GM18867 (cell line): ENCODE results near the gene FCN1.

ENCODE experiments used
- ATAC-seq: cut with Tn5 transposase; IDR thresholded peaks from one replicate; pipeline ENCODE4 v1.9.1; 2021; ENCODE audit warnings: mild to moderate bottlenecking, moderate library complexity; ENCODE audit not compliant: unreplicated experiment

The FCN1 gene

DNA sequence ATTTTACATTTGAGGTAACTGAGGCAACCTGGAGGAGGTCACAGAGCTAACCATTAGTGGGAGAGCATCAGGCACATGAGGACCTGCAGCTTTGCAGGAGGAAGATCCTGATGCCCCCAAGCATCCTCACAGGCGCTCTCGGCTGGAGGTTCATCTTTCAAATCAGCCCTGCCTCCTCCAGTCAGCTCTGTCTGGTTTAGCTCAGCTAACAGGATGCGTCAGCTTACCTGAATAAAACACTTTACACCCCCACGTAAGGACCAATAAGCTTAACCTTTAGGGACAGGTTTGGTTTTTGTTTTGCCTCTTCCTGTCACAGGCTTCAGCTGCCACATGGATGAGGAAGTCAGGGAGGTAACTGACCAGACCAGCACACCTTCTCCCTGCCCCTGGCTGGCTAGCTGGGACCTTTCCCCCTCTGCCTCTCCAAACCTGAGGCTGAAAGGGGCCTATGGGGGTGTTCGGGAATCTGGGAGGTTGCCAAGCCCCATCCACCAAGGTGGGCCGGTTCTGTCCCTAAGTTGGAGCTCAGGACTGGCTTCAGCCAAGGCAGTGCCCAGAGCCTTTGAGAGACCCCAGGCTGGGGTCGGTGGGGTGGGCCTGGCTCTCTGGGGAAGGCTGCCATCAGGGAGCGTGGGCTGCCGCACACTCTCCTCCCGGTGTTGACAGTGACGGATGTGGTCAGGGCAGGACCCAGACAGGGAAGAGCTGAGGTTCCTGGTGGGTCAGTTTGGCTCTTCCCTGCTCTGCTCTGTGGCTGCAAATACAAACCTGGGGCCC is 20.0 kb upstream of the FCN1 start:
- no peak for ATAC-seq

DNA sequence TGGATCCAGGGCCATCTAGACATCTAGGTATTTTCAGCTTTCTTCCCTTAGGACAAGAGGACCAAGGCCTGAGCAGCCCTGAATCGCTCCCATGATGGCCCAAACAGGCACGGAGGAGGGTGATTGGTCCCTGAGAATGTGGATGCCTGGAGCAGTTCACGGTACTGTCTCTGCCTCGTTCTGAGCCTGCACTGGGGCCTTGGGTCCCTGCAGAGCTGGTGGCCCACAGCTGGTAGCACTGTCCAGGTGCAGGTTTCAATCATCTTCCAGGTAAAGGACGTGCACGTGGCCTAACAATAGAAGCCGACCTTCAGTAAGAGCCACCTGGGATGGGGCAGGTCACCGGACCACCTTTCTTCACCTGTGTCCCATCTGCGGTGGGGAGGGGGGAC is 19.4 kb upstream of the FCN1 start:
- no peak for ATAC-seq

DNA sequence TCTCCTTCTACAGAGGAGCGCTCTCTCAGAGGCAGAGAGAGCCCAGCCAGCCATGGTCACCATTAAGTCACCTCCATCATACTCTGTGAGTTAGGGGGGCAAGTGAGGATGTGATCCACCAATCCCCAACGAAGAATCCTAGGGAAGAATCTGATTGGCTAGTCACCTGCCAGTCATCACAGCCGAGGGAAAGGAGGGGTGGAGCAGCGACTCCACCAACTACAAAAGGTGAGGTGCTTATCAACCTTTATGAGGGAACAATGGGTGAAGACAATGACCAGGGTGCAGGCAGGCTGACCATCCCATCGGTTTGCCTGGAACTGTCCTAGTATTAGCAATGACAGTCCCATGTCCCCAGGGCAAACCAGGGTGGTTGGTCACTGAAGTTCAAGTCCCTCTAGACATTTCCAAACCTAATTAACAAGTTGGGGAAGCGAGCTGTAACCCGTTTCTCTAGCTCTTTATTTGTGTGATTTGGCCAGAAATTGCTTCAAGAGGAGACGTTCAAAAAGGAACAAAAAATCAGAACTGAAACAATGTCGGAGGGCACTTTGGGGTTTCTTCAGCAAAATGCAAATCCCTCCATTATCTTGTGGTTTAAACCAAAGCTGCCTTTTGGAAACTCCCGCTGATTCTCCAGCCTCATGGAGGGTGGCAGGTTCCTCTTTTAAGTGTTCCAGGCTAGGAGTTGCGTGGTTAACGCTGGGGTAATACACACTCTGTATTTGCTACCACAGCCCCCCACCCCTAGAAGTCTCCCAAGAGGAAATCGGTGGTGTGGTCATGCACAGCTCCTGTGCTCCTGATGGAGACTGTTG is 18.8 kb upstream of the FCN1 start:
- no peak for ATAC-seq

DNA sequence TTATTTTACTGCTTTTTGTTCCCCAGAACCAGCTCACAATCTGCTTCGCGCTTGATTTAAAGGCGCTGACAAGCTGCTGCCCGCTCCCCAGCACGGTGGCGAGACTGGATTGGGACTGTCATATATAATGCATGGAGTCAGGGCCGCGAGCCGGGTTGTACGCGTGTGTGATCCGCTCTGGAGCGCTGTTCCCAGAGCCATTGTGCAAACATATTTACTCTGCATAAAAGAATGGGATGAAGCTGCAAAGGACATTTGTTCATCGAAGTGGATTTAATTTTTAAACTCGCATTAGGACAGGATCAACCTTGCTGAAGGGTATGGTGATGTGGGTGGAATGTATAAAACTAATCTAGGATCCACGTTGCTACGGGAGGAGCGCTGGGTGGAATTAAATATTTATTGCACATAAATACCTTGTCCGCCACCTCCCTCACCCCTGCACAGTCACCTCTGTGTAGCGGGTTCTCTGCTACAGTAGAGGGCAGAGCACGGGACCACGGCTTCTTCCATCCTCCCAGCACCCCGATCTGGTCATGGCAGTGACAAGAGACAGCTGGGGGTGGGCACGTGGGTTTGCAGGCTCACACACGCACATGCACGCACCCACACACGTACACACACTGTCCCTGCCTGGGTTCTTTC is 18.1 kb upstream of the FCN1 start:
- ATAC-seq: no peak

DNA sequence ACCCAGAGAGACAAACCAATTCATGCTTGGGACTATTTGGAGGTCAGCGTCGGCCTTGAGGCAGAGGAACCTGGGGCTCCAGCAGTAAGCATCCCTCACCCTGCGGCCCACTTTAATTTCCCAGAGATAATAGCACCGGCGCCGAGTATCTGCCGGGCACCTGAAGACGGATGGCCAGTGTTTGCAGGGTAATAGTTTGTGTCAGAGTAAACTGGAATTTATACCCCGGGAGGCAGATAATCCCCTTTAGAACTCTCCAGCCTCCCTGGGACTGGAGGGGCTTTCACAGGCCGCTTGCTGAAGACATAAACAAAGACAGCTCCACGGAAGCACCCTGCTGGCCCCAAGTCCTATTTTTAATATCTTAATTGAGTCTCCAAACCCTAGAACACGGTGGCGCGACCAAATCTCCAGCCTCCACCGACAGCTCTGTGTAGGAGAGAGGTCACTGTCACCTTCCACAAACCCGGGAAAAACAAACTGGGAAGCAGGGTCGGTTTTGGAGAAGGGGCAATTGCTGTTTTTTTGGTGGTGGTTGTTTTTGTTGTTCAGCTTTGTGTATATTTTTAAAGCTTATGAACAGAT is 17.4 kb upstream of the FCN1 start:
- no peak for ATAC-seq

DNA sequence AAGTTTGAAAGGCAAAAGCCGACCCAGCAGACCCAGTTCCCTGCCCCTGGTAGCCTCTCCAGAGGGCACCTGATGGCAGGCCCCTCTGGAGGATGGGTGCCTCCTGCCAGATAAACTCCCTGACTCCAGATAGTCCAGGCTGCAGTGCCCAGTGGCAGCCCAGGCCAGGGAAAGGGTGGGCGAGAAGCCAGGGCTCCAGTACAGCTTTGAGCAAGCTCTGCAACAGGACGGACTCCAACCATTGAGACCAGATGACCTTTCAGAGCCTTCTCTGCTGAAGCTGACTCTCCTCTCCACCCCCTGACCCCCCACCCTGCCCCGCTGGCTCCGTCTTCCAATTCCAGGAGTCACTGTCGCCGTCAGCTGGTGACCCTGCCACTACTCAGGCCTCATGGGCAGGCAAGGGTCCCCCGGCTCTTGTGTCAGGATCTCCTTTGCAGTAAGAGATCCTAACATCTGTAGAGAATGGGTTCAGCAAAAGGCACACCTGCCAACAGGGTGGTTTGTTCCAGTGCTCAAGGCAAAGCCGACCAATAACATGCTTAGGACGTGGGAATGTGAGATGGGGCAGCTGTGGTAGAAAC is 15.5 kb upstream of the FCN1 start:
- ATAC-seq: no peak

DNA sequence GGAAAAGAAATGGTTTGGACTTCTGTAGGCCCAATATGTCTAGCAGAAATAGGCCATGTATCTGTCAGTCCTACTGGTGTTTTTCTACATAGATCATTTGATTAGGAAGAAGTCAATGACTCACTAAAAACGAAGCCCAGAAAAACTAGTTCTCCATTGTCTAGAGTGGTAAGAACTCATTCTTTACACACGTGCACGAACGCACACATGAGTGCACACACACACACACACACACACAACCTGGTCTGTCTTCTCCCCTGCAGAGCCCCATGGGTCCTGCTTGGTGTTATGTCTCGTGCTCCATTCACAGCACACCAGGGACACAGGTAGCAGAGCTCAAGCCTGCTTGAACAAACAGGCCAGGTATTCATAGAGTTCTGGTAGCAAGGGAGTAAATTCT is 14.9 kb upstream of the FCN1 start:
- no peak for ATAC-seq

DNA sequence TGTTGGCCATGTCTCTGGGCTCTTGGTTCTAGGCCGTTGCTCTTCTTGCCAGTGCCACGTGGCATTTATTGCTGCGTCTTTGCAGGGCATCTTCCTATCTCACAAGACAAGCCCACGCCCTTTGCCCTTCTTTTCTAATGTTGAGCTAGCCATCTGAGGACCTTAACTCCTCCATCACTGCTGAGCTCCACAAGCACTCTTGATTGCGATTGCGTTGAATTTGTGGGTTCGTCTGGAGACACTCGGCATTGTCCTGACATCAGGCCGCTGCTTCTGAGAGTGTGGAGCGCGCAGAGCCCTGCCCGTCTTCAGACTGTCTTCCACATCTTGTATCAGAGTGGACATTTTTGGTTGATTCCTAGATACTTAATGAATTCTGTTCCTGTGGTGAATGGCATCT is 14.5 kb upstream of the FCN1 start:
- no peak for ATAC-seq

DNA sequence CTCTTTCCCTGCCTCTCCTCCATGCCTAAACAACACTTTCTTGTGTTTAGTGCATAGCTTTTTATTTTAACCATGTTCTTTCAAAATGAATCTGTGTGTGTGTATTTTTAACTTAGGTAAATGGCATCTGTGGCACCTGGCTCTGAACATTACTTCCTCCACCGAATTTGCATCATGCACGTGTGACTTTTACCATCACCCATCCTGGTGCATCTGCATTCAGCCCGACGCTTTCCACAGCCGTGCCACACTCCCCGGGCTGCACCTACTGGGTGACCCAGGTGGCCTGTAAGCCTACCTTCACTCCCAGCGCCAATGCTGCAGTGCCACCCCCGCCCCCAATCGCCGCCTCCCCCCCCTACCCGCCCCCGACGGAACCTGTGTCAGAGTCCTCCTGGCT is 12.7 kb upstream of the FCN1 start:
- peak; percentile 74 for ATAC-seq

DNA sequence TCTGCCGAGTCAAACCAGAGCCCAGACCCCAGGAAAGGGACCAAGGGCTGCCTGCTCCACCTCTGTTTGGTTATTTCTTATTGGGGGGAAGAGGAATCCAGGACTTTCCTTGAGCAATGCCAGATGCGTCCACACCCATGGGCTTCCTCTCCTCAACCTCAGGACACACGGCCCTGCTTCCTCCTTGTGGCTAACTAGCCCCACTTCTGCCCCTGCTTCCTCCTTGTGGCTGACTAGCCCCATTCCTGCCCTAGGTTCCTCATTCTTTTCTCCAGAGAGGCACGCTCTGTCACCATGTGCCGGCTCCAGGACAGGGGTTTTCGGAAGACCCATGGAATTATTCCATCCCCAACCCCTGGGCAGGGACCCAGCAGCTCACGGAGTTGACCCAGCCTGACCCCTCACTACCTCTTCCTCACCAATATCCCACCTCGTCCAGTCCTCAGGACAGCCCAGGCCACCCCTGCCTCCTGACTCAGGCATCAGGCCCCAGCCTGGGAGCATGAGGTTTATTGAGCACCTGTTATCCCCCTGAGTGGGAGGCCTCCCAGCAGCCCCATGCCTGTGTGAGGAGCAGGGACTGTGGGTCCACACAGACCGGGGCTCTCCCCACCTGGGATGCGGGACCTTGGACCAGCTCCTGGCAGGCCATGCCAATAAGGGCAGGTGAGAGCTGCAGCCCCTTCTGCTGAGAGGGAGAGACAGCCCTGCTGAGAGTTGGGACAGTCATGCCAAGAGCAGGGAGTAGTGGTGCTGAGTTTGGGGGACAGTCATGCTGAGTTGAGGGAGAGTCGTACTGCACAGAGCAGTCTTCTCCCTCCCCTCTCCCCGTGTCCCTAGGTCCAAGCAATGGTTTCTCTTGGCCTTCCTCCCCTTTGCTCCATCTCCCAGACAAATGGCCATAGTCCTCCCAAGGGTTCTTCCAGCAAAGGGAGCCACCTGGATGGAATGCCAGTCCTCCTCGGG is 11.8 kb upstream of the FCN1 start:
- no peak for ATAC-seq

DNA sequence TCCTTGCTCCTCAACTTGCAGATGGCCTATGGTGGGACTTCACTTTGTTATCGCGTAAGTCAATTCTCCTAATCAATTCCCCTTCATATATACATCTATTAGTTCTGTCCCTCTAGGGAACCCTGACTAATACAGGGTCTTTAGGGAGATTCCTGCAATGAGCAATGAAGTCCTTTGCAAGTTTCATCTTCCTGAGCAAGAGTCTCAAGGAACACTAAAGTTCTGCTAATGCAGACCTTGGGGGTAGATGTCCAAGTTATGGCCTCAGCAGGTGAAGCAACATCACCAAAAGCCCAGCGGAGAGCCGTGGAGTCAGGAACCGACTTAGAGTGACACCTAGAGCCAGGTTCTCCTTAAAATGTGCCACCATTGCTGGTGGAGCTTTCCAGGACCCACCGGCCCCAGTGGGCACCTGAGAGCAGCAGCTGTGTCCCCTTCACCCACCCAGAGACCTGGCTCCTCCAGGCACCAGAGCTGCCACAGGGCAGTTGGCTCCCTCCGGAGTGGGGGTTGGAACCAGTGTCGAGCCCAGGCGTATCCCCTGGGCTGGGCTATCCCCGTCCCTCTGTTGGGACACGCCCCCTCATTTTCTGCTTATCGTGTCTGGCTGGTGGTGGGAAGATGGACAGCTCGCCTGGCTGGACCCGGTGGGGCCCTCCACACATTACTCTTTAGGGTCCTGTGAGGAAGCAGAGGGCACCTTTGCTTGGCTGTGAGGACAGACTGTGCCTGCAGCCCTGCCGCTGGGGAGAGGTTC is 10.9 kb upstream of the FCN1 start:
- ATAC-seq: no peak

DNA sequence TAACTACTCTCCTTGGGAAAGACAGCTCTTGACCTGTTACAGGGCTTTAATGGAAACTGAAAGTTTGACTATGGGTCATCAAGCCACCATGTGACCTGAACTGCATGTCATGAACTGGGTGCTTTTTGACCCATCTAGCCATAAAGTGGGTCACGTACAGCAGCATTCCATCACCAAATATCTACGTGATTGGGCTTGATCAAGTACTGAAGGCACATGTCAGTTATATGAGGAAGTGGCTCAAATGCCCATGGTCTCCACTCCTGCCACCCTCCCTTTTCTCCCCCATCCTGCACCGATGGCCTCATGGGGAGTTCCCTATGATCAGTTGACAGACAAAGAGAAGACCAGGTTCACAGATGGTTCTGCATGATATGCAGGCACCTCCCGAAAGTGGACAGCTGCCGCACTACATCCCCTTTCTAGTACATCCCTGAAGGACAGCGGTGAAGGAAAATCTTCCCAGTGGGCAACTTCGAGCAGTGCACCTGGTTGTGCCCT is 7.3 kb upstream of the FCN1 start:
- no peak for ATAC-seq

DNA sequence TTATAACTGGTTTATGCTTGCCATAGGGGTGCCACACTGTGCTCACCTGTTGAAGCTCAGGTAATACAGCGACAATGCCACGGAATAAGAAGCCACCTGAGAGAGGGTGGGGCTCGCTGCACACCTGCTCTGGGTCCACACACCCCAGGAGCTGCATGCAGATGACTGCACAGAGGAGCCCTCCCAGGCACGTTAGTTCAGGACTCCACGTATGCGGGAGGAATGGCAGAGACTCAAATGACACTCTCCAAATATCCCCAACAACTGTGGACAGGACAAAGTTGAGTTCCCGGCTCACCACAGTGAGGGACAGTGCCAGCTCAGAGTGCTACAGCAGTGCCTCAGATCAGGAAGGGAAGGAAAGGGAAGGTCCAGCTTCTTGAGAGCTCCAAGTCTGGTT is 5.8 kb upstream of the FCN1 start:
- ATAC-seq: no peak

DNA sequence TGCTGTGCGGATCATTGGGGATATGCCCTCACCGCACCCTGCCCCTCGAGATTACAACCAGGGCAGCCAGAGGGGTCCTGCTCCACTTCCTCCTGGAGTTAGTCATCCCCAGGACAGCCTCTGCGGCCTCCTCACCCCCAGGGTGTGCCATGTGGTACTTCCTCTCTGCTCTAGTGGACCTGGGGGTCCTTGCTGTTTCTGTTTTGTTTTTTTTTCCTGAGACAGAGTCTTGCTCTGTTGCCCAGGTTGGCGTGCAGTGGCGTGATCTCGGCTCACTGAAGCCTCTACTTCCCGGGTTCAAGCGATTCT is 5.2 kb upstream of the FCN1 start:
- no peak for ATAC-seq

DNA sequence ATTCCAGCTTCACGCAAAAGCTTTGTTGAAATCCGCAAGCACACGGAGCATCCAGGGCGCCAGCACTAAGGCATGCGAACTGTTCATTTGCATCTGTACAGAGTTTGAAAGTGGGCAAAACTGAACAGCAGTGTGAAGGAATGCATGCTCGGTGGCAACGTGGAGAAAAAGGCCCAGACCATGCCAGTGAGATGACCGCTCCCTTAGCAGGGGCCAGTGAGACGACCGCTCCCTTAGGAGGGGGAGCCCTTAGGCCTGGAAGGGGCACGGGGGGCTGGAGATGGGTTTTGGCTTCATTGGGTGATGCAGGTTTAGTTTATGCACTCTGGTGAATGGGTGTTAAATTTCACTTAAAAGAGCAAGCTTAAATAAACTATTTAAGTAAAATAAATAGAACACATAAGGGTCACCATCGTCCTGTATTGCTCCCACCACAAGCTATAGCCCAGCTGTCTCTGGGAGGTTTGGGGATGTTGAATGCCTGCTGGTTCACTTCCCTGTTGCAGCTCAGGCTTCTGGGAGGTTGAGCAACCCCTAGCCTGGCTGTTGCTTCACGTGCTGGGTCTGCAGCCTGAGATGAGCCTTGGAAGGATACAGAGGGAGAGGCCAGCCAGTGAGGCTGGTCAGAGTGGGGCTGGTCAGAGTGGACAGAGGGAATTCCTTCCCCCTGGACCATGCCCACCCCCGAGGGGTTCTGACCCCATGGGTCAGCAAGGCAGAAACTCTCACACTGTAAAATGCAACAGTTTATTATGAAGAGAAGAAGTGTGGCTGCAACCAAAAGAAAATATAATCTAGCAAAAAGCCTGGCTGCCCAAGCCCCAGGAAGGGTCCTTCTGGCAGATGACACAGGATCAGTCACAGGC is 4.6 kb upstream of the FCN1 start:
- ATAC-seq: no peak

DNA sequence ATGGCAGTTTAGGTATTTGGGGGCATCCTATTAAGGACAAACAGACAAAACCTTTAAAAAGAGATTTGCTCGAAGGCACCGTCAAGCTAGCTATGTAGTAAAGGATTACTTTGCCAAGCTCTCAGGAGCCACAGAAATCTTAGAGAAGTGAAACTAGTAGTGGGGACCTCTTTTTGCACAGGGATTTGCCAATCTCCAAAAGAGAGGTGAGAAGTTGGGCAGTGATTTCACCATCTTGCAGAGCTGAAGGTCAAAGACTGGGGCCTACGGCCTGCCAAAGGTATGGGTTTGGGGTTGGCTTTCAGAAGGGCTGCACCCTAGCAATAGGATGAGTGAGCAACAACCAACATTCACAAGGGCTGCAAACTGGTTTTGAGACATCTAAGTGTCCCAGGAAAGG is 1.6 kb upstream of the FCN1 start:
- no peak for ATAC-seq

DNA sequence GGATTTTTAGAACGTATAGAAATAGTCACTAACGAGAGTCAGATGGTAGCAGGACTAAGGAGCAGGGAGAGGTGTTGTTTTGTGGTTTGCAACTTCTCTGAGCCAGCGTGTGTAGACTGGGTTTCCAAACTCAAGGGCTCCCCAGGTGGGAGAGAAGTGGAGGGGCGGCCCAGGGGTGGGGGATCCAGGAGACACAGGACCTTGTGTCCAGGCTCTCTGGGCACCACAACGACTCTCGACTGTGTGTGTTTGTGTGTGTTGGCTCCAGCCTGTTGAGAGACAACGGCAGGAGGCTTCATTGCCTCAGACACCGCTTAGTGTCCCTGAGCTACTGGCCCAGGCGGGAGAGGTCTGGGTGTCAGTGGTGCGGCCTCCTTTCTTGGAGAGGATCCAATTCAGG is 934 bp upstream of the FCN1 start:
- ATAC-seq: no peak

DNA sequence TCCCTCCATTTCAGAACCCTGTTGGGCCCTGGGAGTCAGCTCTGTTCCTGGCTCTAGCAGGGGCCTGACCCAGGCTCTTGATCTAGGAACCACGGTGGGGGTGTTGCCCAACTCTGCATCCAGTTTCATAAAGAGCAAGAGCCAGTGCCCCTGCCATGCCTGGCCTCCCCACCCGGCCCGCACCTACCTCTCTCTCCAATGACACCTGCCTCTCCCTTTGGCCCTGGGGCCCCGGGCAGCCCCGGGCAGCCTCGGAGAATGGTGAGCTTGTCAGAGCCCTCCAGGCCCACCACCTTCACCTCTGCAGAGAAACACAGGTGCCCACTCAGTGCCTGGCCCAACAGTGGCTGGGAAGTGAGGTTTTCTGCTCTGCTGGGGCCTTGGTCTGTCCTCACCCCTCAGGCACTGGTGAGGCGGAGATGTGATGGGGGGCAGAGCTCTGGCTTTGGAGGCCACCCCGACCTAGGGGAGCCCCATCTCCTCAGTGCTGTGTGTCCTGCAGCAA is 1.5 kb downstream of the FCN1 start:
- no peak for ATAC-seq
